Right ventricle myocardium superior (tissue), 1 donor: ENCODE measurements around the gene CDK6. TPM values are rescaled to one million over a fixed set of nuclear protein-coding genes. Genes with fewer than 3 reads are reported as not detected.
A peak's percentile ranks its signal among the peaks of the same experiment; 100 is the strongest.

Source experiments
- ATAC-seq: fragments of 200-7000 bp; cut with Tn5 transposase; one replicate; pipeline ENCODE4 v1.9.1; 2020; ENCODE audit warnings: mild to moderate bottlenecking; ENCODE audit not compliant: poor library complexity
- DNase-seq: peaks from one replicate; pipeline ENCODE4 v3.0.0-alpha.2; 2020
- intact Hi-C: fragments of 100-400 bp; cut with DNase I; formaldehyde crosslinking; loops from one replicate; pipeline ENCODE4 v1.11.2; 2022
- total RNA-seq: library from RNA; stranded (reverse); fragmentation: NEBNext Ultra II Directional; extraction: Animal tissue kit (Norgen Biotek cat#: 25700); gene quantifications from one replicate; pipeline ENCODE4 v1.2.1, GENCODE V29; 2021
- donor health status: DM: no; HTN: yes; CAD: no; lungs with severe emphysema.

CDK6 gene
- total RNA-seq, 1 donor from 2014 or later, result 22.3 TPM

- ATAC-seq (no peak), DNase-seq (no peak)
- intact Hi-C loops, result no loop called here
Observed at GRCh38 chr7:92684274-92684673, 152.1 kb downstream of the CDK6 start.

- DNase-seq (no peak), ATAC-seq (no peak)
- intact Hi-C loops, result no loop called here
Observed at GRCh38 chr7:92682903-92683539, 153.4 kb downstream of the CDK6 start.

- intact Hi-C loops, result no loop called here
- DNase-seq (no peak), ATAC-seq (no peak)
Observed at GRCh38 chr7:92682330-92682729, 154.0 kb downstream of the CDK6 start.

GRCh38 chr7:92681633-92682032 is 154.7 kb downstream of the CDK6 start:
- ATAC-seq (no peak), DNase-seq (no peak)
- intact Hi-C loops, result no loop called here

- intact Hi-C loops, result no loop called here
- DNase-seq (no peak), ATAC-seq (no peak)
Observed at GRCh38 chr7:92680442-92680841, 155.9 kb downstream of the CDK6 start.

GRCh38 chr7:92678291-92678920 is 158.0 kb downstream of the CDK6 start:
- intact Hi-C loops, result no loop called here
- DNase-seq, result no peak
- ATAC-seq, result peak; percentile 69

GRCh38 chr7:92674379-92674778 is 162.0 kb downstream of the CDK6 start:
- intact Hi-C loops, result no loop called here
- ATAC-seq (no peak), DNase-seq (no peak)

GRCh38 chr7:92671505-92672169 is 164.7 kb downstream of the CDK6 start:
- intact Hi-C loops, result no loop called here
- DNase-seq (no peak), ATAC-seq (no peak)

- ATAC-seq, result no peak
Observed at GRCh38 chr7:92670204-92670851, 166.0 kb downstream of the CDK6 start.

GRCh38 chr7:92669616-92670165 is 166.7 kb downstream of the CDK6 start:
- peak; percentile 39 for ATAC-seq
- intact Hi-C loops, result no loop called here

More at GRCh38 chr7:92670204-92670851, 166.0 kb downstream of the CDK6 start:
- no peak for DNase-seq
- intact Hi-C loops, result no loop called here

GRCh38 chr7:92668564-92668963 is 167.8 kb downstream of the CDK6 start:
- no peak for DNase-seq
- no peak for ATAC-seq
- intact Hi-C loops, result no loop called here

More at GRCh38 chr7:92669616-92670165, 166.7 kb downstream of the CDK6 start:
- DNase-seq, result no peak

GRCh38 chr7:92667816-92668535 is 168.4 kb downstream of the CDK6 start:
- intact Hi-C loops, result no loop called here
- DNase-seq (no peak), ATAC-seq (no peak)

GRCh38 chr7:92665926-92666325 is 170.4 kb downstream of the CDK6 start:
- ATAC-seq (no peak), DNase-seq (no peak)
- intact Hi-C loops, result no loop called here

GRCh38 chr7:92661651-92662050 is 174.7 kb downstream of the CDK6 start:
- no peak for DNase-seq
- intact Hi-C loops, result no loop called here
- no peak for ATAC-seq

GRCh38 chr7:92658671-92659070 is 177.7 kb downstream of the CDK6 start:
- intact Hi-C loops, result no loop called here
- ATAC-seq (no peak), DNase-seq (no peak)

GRCh38 chr7:92657391-92657790 is 179.0 kb downstream of the CDK6 start:
- no peak for ATAC-seq
- DNase-seq, result no peak
- intact Hi-C loops, result no loop called here

GRCh38 chr7:92656121-92656520 is 180.3 kb downstream of the CDK6 start:
- ATAC-seq (no peak), DNase-seq (no peak)
- intact Hi-C loops, result no loop called here

- intact Hi-C loops, result no loop called here
- DNase-seq, result no peak
- peak; percentile 78 for ATAC-seq
Observed at GRCh38 chr7:92655346-92655884, 181.0 kb downstream of the CDK6 start.
